HG02870 (cell line): ENCODE results near the gene EPM2A.

Source experiments
- ATAC-seq: cut with Tn5 transposase; IDR thresholded peaks from one replicate; pipeline ENCODE4 v1.9.1; 2021; ENCODE audit warnings: mild to moderate bottlenecking, moderate library complexity; ENCODE audit not compliant: unreplicated experiment

Gene EPM2A

DNA sequence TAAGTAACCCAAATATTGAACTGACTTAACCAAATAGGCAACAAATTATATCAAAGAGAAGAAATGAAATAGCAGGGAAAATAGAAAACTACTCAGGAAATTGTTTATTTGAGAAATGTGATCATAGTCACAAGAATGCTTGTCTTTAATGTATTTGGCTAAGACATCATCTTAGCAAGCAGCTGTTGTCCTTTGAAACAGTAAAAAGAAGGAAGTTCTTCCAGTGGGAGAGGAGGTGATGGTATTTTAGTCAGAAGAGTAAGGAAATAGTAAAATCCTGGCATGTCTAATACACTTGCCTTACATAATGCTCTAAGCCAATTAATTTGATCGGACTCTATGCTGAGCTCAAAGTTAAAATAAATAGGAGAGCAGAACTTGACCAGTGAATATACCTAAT, 126.5 kb downstream of the EPM2A start:
- ATAC-seq = no peak

DNA sequence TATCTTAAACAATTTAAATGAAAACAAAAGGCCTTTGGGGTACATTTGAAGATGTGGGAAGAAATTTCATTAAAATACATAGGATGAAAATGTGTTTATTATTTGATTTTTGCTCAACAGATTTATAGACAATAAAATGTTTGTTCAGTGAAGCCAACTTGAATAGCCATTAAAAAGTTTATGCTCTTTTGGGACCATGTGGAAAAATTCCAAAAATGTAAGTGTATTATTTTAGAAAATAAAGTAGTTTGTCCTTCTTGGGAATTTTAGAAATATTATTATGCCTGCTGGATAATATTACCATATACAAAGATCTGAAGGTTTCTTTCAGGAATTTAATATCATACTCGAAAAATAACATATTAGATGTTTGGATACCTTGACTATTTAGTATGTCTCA, 131.3 kb downstream of the EPM2A start:
- no peak for ATAC-seq

DNA sequence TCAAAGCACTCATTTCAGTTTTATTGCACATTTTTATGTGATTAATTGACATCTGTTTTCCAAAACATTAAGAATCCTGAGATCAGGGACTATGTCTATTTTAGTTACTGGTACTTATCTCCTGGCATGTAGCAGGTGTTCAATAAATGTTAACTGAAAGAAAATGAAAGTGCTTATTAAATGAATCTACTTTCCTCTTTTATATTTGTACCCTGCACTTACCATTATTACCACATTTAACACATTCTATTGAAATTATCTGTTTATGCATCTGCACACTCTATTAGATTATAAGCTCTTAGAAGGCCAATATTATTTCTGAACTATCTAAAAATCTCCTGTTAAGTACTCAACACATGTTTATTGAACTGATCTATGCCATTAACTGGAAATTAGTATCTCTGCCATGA, 131.9 kb downstream of the EPM2A start:
- no peak for ATAC-seq

DNA sequence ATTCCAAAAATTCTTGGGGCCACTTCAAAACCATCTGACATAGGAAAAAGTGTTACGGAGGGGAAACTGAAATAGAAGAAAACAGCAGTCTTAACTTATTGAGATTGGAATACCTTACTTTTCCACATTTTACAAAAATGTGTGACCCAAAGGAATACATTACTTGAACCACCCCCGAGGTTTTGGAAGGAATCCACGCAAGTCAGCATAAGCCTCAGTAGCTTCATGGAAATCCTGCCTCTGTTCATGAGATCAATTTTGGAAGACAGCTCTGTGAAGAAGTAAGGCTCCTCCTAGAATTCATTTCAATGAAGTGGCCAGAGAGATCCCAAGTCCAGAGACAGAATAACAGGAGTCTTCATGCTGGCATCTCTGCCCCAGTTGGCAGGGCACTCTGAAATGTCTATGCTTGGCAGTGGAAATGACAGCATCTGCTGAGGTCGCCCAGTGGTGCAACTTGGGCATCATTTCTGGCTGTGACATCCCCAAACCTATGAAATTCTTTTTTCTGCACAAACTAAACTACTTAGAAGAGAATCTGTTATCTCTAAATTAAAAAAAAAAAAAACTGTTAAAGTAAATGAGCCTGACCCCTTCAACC, 132.5 kb downstream of the EPM2A start:
- ATAC-seq = no peak

DNA sequence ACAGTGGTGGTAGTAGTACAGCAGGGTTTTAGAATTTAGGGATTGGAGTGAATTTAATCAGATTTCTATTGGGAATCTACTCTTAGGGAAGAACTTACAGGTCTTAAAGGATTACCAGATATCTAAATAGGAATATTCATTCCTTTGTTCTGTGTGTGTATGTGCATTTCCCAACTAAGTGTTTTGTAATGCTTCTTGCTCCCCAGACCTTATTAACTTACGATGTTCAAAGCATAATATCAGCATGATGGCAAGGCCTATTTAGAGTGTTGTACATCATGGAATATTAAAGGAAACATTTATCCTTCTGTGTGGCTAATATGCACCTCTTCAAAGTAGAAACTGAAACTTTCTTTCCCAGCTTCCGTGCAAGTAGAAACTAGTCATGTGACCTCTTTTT, 133.9 kb downstream of the EPM2A start:
- ATAC-seq = no peak

DNA sequence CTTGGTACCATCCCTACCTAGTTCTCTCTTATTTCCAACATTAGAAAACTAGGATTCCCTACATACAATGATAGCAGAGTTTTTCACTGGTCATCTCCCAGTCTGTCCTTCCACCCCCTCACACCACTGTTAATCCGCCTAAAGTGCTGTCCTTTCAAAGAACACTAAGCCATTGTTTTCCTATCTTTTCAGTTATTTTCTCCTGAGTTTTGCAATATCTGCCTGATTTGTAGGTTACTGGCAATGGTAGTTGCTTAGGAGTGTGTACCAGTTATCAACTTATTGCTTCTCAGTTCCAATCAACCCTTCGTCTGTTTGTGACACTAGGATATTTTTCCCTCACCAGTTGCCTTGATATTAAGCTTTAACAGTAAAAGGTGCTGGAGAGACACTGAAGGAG, 135.0 kb downstream of the EPM2A start:
- no peak for ATAC-seq

DNA sequence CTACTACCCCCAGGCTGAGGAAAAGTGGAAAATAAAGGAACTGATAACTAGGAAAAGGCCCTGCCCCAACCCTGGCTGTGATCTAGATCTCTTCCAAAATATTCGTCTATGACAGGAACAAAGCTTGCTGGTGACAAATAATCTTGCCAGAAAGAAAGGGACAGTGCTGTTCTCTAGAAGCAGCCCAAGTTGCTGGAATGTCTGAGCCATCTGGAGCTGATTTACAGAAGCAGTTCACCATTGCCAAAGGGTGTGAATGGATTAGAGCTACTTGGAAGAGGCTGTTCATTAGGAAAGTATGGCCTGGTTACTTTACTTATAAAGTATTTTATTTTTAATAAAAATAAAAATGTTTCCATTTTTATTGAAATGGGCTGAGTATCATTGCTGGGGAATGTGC, 146.3 kb downstream of the EPM2A start:
- ATAC-seq = no peak

DNA sequence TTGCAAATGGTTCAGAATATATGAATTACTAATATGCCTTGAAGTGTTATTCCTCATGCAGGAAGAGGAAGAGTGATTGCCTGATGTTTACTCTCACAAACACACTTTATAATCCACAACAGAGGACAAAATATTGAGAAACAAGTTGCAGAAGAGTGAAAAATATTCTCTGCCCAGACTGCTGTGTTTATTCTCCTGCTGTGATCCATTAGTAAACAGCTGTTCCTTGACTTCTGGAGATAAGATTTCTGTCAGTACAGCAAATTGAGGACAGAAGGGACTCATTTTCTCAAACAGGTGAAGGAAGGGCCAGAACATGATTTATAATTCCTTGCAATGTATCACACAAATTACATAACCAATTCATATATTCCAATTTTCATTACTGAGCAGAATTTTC, 148.0 kb downstream of the EPM2A start:
- no peak for ATAC-seq

DNA sequence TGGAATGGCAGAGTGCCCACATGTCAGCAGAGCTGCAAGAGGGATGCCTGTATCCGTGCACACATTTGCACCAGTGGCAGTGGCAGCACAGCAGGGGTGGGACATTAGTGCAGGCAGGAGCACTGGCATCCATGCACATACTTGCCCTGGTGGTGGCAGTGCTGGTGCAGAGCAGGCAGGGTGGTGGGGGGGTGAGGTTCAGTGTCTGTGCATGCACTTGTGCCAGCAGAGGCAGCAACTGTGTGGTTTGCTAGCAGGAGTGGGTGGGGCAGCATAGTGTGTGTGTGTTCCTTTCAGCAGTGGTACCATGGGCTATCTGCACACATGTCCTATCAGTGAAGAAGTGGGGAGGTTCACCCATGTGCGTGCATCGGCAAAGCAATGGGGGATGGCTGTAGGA, 151.6 kb downstream of the EPM2A start:
- ATAC-seq = no peak
